Measurements from ENCODE around the gene RASL12. TPM values are rescaled to one million over a fixed set of nuclear protein-coding genes. Genes with fewer than 3 reads are reported as not detected.
"Not testable (repeated sequence)": the region's sequence is repeated elsewhere in the genome, so short reads cannot be mapped to it uniquely, and the experiment has no call there.

The RASL12 gene
- polyA plus RNA-seq, 4 donors, result 5.9 to 8.6 (median 7.0) TPM

GRCh38 chr15:65032801-65033537 is 34.8 kb downstream of the RASL12 start:
- DNase-seq (ENCODE audit: low read depth in 4 of 4, low spot score in 3 of 4), result no peak

- no peak for DNase-seq (ENCODE audit: low read depth in 4 of 4, low spot score in 3 of 4)
Measured at GRCh38 chr15:65029736-65030208, 38.0 kb downstream of the RASL12 start.

- peak in 3 of 4 donors; percentile 75 to 79 (median 78) for DNase-seq (ENCODE audit: low read depth in 4 of 4, low spot score in 3 of 4)
Measured at GRCh38 chr15:65028921-65029735, 38.7 kb downstream of the RASL12 start, which contains the start of gene MTFMT. Gene MTFMT, minus strand, starts transcription at chr15:65029639. Its CDS starts 26 bp downstream, at chr15:65029613.

- DNase-seq (ENCODE audit: low read depth in 4 of 4, low spot score in 3 of 4), result no peak
Measured at GRCh38 chr15:65028338-65028737, 39.5 kb downstream of the RASL12 start.

GRCh38 chr15:65027593-65027992 is 40.2 kb downstream of the RASL12 start:
- DNase-seq (ENCODE audit: low read depth in 4 of 4, low spot score in 3 of 4), result no peak

- no peak for DNase-seq (ENCODE audit: low read depth in 4 of 4, low spot score in 3 of 4)
Measured at GRCh38 chr15:65026756-65027155, 41.0 kb downstream of the RASL12 start.

GRCh38 chr15:65021488-65021887 is 46.3 kb downstream of the RASL12 start:
- DNase-seq (ENCODE audit: low read depth in 4 of 4, low spot score in 3 of 4), result no peak

GRCh38 chr15:65020419-65020818 is 47.4 kb downstream of the RASL12 start:
- no peak for DNase-seq (ENCODE audit: low read depth in 4 of 4, low spot score in 3 of 4)

GRCh38 chr15:65011198-65011597 is 56.6 kb downstream of the RASL12 start:
- not testable (repeated sequence) for DNase-seq (ENCODE audit: low read depth in 4 of 4, low spot score in 3 of 4)

- no peak for DNase-seq (ENCODE audit: low read depth in 4 of 4, low spot score in 3 of 4)
Measured at GRCh38 chr15:65008983-65009382, 58.8 kb downstream of the RASL12 start.

GRCh38 chr15:65006876-65007275 is 60.9 kb downstream of the RASL12 start:
- no peak for DNase-seq (ENCODE audit: low read depth in 4 of 4, low spot score in 3 of 4)

- no peak for DNase-seq (ENCODE audit: low read depth in 4 of 4, low spot score in 3 of 4)
Measured at GRCh38 chr15:65004993-65005392, 62.8 kb downstream of the RASL12 start.

Other genes with a start within 250 kb of the RASL12 start
- gene PIF1, start 242.3 kb downstream of the RASL12 start, polyA plus RNA-seq (ENCODE audit: insufficient read length in 4 of 4), result 1 to 10 TPM; 5.9 to 9.2 (median 8.6) TPM
- gene PLEKHO2, start 226.1 kb downstream of the RASL12 start, polyA plus RNA-seq (ENCODE audit: insufficient read length in 4 of 4), result 10 to 100 TPM; 16.2 to 20.6 (median 18.7) TPM
- gene ANKDD1A, start 156.1 kb downstream of the RASL12 start, polyA plus RNA-seq (ENCODE audit: insufficient read length in 4 of 4), result 1 to 10 TPM; 4.8 to 6.8 (median 5.3) TPM
- 100 to 1,000 TPM; 106 to 125 (median 115) TPM for gene SPG21, start 78.1 kb downstream of the RASL12 start, polyA plus RNA-seq (ENCODE audit: insufficient read length in 4 of 4)
- 10 to 100 TPM; 14.9 to 16.4 (median 15.7) TPM for gene MTFMT, start 38.4 kb downstream of the RASL12 start, polyA plus RNA-seq (ENCODE audit: insufficient read length in 4 of 4)
- gene SLC51B, start 22.6 kb downstream of the RASL12 start, polyA plus RNA-seq (ENCODE audit: insufficient read length in 4 of 4), result 10 to 100 TPM; 10.8 to 11.7 (median 10.9) TPM
- under 1 TPM; 0.06 to 0.11 (median 0.09) TPM for gene KBTBD13, start 8.8 kb upstream of the RASL12 start, polyA plus RNA-seq (ENCODE audit: insufficient read length in 4 of 4)
- gene UBAP1L, start 47.2 kb upstream of the RASL12 start, polyA plus RNA-seq (ENCODE audit: insufficient read length in 4 of 4), result 1 to 10 TPM; 3.0 to 5.7 (median 3.6) TPM
- 10 to 100 TPM; 27.5 to 32.9 (median 31.5) TPM for gene PDCD7, start 65.8 kb upstream of the RASL12 start, polyA plus RNA-seq (ENCODE audit: insufficient read length in 4 of 4)
- 10 to 100 TPM; 56.7 to 75.9 (median 70.6) TPM for gene CLPX, start 117.4 kb upstream of the RASL12 start, polyA plus RNA-seq (ENCODE audit: insufficient read length in 4 of 4)
- 1 to 10 TPM; 3.1 to 4.3 (median 3.8) TPM for gene CILP, start 143.5 kb upstream of the RASL12 start, polyA plus RNA-seq (ENCODE audit: insufficient read length in 4 of 4)
- 10 to 100 TPM; 17.2 to 19.8 (median 17.6) TPM for gene PARP16, start 218.9 kb upstream of the RASL12 start, polyA plus RNA-seq (ENCODE audit: insufficient read length in 4 of 4)
- not detected for gene RNU5A-1, start 228.1 kb upstream of the RASL12 start, polyA plus RNA-seq (ENCODE audit: insufficient read length in 4 of 4)
- gene RNU5B-1, start 236.7 kb upstream of the RASL12 start, polyA plus RNA-seq (ENCODE audit: insufficient read length in 4 of 4), result not detected

All from right renal pelvis (tissue), 4 donors.